Epithelial cell of prostate (primary cell): ENCODE results near the gene ADAMTS6.

Experiments
- DNase-seq: peaks from one replicate; pipeline ENCODE4 v3.0.0-alpha.2; 2011; ENCODE audit warnings: low read depth, low spot score
- H3K27ac ChIP-seq: fragments of 450-650 bp; 2 replicates; pipeline ENCODE4 v1.5.1; 2017; ENCODE audit warnings: mild to moderate bottlenecking

ADAMTS6 gene

DNA sequence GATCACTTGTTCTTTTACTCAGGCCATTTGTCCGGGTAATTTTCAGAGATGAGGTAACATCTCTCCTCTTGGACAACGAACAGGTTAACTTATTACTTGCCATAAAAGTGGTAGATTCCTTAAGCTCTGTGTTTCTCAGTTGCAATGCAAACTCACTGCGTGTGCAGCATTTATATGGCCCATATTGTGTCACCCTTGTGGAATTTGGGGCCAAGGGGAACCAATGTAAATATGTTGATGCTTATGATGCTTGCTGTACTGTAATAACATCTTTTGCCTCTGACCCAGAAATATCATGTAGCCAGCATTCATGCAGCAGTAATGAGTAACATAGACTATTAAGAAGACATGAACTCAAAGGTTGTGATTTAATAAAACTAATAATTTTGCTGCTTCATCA lies 175.8 kb downstream of the ADAMTS6 start:
- H3K27ac ChIP-seq, result no peak overlapping the region
- no peak for DNase-seq

GRCh38 chr5:65299861-65300260 lies 181.9 kb downstream of the ADAMTS6 start:
- no peak for DNase-seq
- no peak overlapping the region for H3K27ac ChIP-seq

GRCh38 chr5:65296067-65296466 lies 185.7 kb downstream of the ADAMTS6 start:
- no peak for DNase-seq
- H3K27ac ChIP-seq, result no peak overlapping the region

DNA sequence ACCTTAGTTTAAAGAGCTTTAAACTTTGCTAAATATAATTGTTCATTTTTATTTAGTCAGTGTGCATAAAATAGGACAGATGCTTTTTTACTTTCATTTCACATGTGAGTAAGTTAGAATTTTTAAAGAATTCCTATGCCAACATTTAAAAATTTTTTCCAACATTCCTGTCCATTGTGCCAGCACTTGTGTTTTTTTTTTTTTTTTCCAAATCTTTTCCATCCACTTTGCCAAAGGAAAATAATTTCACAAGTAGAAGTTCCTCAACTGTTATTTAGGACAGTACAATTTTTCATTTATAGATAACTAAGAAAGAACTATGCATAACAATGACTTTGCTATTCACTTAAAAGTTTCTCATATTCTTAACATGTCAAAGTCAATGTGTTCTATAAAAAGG lies 189.5 kb downstream of the ADAMTS6 start:
- H3K27ac ChIP-seq, result no peak overlapping the region
- no peak for DNase-seq

- no peak overlapping the region for H3K27ac ChIP-seq
- DNase-seq, result no peak
Measured at GRCh38 chr5:65290677-65291076, 191.0 kb downstream of the ADAMTS6 start.

DNA sequence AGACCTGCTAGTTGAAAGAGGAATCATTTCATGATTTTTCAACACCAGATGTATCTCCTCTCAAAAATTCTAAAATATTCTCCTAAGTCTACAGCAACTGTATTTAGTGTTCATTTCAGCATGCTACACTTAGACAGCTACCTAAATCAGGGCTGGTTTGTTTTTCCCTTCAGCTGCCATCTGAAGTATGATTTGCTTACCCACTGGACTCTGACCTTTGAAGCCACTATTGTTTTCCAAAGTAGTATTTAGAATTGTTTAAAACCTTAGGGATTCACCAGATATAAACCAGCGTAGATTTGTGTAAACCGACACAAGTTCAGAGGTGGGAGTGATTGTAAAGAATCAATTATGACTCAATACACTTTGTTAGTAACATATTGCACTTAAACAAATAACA lies 193.1 kb downstream of the ADAMTS6 start:
- no peak for DNase-seq
- H3K27ac ChIP-seq, result no peak overlapping the region

DNA sequence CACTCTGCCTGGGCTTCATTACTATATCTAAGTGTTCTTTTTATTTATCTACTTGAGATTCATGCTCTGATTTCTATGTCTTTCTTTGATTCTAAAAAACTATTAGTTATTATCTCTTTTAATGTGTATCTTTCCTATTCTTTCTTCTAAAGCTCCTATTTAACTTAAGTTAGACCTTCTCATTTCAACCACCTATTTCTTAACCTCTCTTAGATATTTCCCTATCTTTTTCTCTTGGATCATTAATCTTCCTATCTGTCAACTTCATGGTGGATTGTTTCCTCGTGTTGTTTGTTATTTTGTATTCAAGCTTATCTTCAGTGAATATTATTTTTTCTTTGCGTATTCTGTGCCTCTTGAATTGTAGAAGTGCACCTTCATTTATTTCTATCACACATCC lies 202.1 kb downstream of the ADAMTS6 start:
- DNase-seq, result no peak
- no peak overlapping the region for H3K27ac ChIP-seq

DNA sequence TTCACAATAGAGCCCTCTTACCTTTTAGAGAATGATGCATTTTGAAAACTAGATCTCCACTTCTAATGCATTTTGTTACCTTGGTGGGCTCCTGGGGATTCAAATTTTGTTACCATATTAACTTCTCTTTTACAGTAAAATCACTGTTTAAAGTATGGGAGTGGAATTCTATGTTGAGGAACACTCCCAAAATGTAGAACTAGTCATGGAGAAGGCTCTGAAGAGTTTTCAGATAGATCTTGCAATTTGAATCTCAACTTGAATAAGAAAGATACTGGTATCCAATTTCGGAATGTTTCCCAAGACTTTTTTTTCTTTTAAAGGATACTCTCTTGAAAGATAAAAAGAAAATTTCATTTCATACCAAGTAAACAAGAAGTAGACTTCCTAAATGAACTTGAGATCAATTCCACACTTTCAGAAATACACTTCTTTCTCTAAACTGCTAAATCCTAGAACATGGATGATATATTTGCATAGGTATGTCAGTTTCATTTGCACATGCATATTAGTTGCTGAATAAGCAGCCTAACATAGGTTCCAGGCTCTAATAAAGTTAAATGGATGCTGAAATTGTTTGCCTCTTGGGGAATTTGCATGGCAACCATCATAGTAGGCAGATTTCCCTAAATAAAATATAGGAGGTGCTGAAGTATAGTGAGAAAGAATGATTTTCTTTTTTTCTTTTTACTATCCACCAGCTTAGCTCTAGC lies 205.4 kb downstream of the ADAMTS6 start:
- no peak overlapping the region for H3K27ac ChIP-seq
- no peak for DNase-seq

DNA sequence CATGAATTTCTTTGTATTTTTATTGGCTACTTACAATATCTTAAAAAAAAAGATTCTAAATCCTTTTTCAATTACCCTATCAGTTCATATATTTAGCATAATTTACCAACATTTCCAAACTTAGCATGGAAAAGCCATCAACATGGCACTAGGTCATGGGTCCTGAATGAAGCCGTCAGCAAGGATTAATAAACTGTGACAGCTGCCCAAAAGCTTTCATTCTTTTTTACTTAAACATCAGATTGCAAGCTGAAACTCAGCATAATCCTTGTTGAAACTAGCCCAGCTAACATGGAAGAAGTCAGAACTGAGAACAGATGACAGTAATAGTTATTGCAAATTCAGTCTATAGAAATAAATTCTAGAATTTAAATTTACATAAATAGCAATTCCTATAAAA lies 209.8 kb downstream of the ADAMTS6 start:
- DNase-seq, result no peak

DNA sequence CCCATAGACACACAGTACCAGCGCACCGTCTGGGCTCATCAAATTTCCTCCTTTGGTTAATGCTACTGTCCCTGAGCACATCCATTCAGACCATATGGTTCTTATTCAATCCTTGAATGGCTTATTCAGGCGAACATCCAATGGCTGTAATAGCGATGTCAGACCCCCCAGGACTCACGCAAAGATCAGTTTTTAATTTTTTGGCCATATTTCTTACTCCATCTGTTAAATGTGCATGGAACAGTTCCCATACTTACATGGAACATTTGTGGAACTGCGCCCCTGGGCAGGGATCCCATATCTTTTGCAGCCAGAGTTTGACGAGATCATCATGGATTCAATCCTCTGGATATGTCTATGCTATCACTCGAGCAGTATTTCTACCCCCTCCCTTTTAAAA lies 213.2 kb downstream of the ADAMTS6 start:
- no peak overlapping the region for H3K27ac ChIP-seq
- DNase-seq, result no peak

More for the DNA sequence above, 209.8 kb downstream of the ADAMTS6 start:
- no peak overlapping the region for H3K27ac ChIP-seq

DNA sequence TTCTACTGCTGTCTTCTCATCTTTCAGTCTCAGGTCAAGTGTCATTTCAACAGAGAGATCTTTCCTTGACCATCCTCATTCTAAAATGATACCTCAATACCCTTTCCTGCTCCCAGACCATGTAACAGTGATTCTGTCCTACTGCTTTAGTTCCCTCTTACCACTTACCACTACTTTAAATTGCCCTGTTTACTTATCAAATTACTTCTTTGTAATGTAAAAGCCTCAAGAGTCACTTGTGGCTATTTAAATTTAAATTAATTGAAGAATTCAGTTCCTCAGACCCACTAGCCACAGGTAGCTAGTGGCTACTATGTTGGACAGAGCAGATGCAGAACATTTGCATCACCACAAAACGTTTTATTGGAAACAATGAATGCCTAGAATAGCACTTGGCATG lies 217.3 kb downstream of the ADAMTS6 start:
- H3K27ac ChIP-seq, result no peak overlapping the region
- DNase-seq, result no peak

DNA sequence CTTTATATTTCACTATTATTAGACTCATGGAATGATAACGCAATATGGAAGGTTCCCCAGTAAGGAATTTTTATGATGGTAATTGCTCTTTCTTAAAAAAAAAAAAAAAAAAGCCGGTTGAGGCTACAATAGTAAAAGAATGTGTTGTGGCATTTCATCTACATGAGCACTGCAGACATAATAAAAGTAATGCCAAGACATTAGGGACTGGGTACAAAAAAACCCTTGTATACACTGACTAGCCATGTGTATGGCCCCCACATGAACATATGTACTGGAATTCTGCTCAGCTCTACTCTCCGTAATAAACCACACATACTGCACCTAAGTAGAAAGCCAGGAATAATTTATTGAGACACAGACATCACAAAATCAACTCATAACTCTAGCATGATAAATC lies 218.4 kb downstream of the ADAMTS6 start:
- no peak for DNase-seq
- H3K27ac ChIP-seq, result no peak overlapping the region

DNA sequence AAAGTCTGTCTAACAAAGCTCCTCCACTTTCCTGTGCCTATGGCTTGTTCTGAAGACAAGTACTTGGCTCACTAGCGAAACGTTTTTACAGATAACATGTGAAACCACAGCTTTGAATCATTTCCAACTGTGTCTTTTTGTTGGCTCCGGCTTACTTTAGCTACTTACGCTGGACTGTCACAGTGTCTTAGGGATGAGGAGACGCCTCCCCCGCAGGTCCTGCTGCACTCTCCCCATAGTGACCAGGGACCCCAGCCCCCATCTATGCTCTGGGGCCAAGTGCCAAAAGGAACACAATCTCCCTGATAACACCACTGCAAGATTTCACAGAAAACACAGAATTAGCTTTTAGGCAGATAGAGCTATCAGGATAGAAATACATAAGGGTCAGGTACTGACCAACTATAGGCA lies 219.1 kb downstream of the ADAMTS6 start:
- no peak overlapping the region for H3K27ac ChIP-seq
- DNase-seq, result peak; percentile 6

DNA sequence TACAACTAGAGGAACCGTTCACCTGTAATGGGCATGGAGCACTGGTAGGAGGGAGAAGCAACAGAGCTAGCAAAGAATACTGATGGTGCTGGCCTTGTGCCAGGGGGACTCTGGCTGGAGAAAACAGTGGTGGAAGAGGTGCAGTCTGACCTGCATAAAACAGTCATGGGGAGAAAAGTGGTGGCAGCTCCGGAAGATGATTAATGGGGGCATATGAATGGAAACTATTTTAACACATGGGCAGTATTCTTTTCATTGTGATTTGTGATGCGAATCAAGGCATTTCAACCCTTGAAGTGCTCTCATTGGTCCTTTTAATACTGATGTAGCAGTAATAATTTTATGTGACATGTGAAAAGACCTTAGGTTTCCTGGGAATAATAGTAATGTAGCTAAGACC lies 219.6 kb downstream of the ADAMTS6 start:
- no peak for DNase-seq
- no peak overlapping the region for H3K27ac ChIP-seq

DNA sequence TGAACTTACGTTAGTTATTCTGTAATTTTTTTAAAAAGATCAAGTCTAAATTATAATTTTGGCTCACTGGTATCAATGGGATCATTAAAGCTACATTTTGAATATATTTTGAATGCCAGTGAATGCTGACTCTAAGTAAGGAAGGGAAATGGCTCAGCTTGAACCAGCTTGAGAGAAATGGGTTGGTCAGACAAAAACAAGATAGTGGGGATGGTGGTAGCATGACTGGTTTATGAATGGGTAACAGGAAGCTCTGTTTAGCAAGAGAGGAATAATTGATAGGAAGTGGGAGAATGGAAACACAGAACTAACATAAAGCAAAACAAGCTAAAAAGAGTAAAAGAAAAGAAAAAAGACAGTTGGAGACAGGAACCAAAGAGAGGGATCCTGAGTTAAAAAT lies 220.2 kb downstream of the ADAMTS6 start:
- no peak for DNase-seq
- no peak overlapping the region for H3K27ac ChIP-seq

DNA sequence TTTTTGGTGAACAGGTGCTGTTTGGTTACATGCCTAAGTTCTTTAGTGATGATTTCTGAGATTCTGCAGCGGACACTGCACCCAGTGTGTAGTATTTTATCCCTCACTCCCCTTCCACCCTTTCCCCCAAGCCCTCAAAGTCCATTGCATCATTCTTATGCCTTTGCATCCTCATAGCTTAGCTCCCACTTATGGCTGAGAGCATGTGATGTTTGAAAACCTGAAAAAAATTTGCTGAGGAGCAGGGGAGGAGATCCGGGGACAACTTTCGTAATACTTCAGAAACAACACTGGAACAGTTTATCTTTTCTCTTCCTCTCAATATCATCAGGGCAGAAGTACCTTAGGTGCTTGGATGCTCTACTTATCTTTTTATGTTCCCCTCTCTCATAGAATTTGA lies 226.4 kb downstream of the ADAMTS6 start:
- no peak overlapping the region for H3K27ac ChIP-seq
- no peak for DNase-seq

DNA sequence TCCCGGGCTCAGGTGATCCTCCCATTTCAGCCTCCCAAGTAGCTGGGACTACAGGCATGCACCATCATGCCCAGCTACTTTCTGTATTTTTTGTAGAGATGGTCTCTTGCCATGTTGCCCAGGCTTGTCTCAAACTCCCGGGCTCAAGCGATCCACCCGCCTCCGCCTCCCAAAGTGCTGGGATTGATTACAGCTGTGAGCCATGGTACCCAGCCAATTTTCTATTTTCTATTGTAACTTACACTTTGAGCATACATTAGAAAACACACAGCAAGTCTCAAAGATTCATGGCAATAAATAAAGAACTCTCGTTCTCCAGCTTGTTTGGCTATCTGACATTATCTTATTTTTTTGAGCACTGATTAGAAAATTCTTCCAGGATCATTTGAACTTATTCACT lies 228.7 kb downstream of the ADAMTS6 start:
- no peak overlapping the region for H3K27ac ChIP-seq
- DNase-seq, result no peak

GRCh38 chr5:65248896-65249295 lies 232.8 kb downstream of the ADAMTS6 start:
- DNase-seq, result no peak
- H3K27ac ChIP-seq, result no peak overlapping the region

DNA sequence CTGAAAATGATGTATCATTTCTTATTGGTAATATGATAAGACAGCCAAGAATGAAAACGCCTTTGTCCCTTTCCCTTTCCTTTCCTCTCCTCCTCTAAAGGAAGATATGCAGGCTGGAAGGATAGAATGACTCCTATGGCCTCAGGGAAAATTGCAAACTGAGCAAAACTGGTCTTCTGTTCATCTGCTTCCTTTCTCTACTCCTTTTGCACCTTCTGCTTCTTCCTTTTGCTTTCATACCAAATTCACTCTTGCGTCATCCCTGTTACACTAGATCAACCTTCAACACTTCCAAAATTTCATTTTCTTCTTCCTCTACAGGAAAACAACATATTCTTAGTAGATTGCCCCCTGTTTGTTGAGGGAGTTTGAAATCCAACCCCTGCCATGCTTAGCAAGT lies 234.1 kb downstream of the ADAMTS6 start:
- H3K27ac ChIP-seq, result no peak overlapping the region
- DNase-seq, result no peak

DNA sequence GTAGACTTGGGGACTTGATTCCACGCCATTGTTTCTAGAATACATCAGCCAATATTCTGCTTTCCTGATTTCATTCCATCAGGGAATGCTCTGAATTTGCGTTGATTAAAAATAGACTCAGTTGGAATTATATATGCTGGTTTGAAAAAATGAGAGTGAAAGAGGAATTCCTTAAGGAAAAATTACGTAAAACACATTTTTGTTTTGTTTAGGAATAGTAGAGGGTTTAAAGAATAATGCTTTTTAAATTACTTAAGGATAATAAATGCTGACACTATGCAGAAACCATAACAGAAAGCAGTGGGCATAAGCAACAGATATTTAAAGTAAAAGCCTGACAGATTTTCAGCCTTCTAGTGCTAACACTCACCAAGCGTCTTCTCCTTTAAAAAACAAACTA lies 235.0 kb downstream of the ADAMTS6 start:
- no peak overlapping the region for H3K27ac ChIP-seq
- DNase-seq, result no peak

DNA sequence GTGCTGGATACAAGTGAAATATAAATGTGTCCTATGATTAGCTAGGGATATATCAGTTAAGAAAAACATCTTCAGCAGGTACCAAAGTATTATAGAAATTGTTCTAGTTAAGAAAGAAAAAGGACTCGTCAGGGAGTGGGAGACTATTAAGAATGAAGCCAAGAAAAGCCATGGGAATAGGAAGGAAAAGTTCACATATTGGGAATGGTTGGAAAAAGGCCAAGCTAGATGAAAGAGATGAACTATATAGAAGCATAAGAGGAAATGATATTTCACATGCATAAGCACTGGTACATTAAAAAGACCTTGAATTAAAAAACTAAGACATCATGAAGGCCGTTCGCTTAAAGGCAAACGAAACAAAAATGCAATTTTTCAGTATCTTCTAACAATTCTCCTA lies 237.7 kb downstream of the ADAMTS6 start:
- no peak for DNase-seq
- no peak overlapping the region for H3K27ac ChIP-seq

DNA sequence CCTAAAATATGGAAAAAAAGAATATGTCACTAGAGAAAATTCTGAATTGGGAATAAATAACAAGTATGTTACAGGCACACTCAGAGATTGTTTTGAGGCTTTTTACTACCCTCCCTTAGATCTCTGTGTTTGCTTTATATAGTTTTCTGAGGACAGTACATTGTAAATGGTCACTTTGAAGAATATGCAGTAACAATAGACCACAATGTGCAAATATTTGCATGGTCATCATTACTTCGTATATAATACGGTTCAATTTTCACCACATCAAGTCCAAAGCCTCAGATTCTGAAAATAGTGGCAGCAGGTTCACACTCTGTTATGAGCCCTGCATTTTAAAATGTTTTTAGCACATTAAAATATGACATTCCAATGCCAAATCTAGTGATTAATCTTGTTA lies 238.6 kb downstream of the ADAMTS6 start:
- H3K27ac ChIP-seq, result no peak overlapping the region

GRCh38 chr5:65229841-65230240 lies 251.9 kb downstream of the ADAMTS6 start:
- DNase-seq, result no peak
- no peak overlapping the region for H3K27ac ChIP-seq

More for the DNA sequence above, 238.6 kb downstream of the ADAMTS6 start:
- no peak for DNase-seq
